Measurements from ENCODE around the gene FN3KRP.

DNA sequence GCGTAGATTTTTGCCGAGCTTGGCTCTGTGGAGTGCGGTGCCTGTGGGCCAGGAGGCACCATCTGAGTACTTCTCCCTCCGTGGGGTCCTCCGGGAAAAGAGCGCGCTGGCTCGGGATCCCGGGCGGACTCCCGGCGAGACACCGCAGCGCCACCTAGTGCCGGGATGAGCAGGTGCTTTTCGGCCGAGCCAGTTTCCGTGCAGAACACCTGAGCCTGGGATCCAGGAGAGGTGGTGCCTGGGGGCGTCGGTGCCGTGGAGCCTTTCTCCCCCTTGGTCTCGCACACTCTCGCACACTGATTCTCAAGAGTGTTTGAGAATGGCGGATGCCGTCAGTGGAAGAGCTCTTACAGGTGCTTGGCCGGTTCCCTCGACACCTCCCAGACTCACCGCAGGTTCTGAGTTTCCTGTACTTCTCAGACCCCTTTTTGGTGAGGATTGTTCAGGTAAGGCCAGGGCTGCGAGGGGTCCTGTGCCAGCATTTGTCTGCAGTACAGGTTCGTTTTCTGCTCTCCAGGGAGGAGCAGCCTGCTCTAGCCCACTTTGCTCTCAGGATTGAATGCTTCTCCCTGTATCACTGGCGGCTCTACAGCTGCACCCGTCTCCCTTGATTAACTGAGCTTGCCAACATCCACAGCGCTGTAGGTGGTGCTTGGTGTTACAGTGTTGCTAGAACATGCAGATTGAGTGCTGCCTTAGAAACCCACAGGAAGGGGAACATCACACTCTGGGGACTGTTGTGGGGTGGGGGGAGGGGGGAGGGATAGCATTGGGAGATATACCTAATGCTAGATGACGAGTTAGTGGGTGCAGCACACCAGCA is 58.7 kb downstream of the FN3KRP start:
- TF ChIP-seq POLR2A (IDR thresholded peaks at IDR 0.05; ENCODE audit: low read depth, low read length) (no peak), TAF1 (IDR thresholded peaks at IDR 0.05; ENCODE audit: borderline replicate concordance, low read depth, low read length) (no peak), POLR2AphosphoS5 (IDR thresholded peaks at IDR 0.05; ENCODE audit: low read depth, low read length) (no peak)

Measured in GM12892 (cell line).